GM20000 (cell line): ENCODE data around the gene CDH23.
A peak's percentile ranks its signal among the peaks of the same experiment; 100 is the strongest.

ENCODE experiments used
- DNase-seq: peaks from one replicate; pipeline ENCODE4 v3.0.0; 2012; ENCODE audit warnings: low spot score
- TF ChIP-seq, protein P1 (sequence below): IDR thresholded peaks from 2 replicates; pipeline ENCODE4 v1.5.1; 2012; ENCODE audit warnings: mild to moderate bottlenecking, control low read depth; ENCODE audit errors: extremely low read depth, missing control alignments

Gene CDH23

DNA sequence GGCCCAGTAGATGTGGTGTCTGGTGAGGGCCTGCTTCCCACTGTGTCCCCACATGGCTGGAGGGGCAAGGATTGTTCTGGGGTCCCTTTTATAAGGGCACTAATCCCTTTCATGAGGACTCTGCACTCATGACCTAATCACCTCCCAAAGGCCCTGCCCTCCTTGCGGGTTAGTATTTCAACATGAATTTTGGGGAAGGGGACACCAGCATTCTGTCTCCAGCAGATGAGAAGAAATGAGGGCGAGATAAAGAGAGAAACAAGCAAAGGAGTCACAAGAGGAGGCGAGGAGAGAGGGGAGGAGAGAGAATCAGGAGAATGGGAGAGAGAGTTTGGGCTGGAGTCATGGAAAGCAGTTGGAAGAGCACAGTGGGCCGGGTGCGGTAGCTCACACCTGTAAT lies 239.1 kb downstream of the CDH23 start:
- no peak for DNase-seq
- TF ChIP-seq, protein P1, sequence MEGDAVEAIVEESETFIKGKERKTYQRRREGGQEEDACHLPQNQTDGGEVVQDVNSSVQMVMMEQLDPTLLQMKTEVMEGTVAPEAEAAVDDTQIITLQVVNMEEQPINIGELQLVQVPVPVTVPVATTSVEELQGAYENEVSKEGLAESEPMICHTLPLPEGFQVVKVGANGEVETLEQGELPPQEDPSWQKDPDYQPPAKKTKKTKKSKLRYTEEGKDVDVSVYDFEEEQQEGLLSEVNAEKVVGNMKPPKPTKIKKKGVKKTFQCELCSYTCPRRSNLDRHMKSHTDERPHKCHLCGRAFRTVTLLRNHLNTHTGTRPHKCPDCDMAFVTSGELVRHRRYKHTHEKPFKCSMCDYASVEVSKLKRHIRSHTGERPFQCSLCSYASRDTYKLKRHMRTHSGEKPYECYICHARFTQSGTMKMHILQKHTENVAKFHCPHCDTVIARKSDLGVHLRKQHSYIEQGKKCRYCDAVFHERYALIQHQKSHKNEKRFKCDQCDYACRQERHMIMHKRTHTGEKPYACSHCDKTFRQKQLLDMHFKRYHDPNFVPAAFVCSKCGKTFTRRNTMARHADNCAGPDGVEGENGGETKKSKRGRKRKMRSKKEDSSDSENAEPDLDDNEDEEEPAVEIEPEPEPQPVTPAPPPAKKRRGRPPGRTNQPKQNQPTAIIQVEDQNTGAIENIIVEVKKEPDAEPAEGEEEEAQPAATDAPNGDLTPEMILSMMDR = no peak

DNA sequence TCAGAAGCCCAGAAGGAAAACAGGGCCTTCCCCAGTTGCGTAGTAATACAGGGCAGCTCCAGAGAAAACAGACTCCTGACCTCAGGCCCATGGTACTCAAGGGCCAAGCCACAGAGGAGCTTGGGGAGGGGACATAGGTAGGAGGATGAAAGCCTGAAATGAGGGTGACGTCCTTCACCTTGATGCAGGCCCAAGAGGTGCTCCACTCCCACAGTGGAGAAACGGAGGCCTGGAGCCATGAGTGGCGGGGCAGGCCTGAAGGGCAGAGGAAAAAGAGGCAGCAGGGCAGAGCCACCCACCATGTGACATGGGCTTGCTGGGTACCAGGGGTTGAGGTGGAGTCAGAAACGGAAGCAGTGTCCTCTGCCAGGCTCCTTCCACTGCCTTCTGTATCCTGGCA lies 239.9 kb downstream of the CDH23 start:
- TF ChIP-seq, protein P1 = no peak
- DNase-seq = no peak

DNA sequence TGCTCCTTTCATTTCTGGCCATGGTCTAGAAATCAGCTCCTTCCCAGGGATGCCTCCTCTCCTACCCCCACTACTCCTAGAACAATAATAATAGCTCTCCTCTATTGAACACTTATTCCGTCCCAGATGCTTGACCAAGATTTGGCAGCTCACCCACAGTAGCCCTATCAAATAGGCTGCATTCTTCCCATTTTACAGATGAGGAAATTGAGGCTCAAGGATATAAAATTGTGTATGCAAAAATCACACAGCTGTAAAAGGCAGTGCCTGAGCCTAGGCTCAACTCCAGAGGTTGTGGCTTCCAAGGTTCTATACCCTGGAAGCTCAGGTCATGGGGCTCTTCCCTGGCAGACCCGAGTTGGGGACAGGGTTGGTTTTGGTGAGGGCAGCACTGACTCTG lies 240.6 kb downstream of the CDH23 start:
- DNase-seq = no peak
- TF ChIP-seq, protein P1 = no peak

DNA sequence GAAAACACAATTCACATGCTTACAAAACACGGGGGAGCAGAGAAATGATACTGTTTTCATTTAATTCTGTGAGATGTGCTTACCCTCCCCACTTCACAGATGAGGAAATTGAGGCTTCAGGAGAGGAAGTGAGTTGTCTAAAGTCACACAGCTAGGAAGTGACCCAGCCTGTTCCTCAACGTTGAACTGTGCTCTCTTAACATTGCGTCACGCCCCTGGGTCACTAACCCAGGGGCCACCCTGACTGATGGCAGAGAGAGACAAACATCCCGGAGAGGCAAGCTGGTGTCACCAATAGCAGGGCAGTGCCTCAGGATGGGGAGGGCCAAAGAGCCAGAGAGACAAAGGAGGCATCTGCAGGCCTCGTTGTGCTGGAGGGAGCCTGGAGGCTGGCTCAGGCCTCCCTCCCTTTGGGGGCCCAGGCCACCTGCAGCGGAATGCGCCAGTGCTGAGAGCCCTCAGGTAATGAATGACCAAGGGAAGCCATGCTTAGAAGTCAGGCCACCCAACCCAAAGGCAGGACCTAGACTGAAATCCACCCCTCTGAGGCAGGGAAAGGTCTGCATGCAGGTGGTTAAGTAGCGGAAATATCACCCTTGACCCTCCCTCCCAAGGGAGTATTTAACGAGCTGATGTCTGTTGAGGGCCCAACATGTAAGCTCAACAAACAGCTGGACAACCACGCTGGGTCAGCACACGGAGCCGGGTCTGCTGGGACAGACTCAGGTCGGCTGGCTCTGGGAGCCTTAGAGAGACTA lies 241.5 kb downstream of the CDH23 start:
- TF ChIP-seq, protein P1 = no peak
- peak; percentile 47 for DNase-seq

DNA sequence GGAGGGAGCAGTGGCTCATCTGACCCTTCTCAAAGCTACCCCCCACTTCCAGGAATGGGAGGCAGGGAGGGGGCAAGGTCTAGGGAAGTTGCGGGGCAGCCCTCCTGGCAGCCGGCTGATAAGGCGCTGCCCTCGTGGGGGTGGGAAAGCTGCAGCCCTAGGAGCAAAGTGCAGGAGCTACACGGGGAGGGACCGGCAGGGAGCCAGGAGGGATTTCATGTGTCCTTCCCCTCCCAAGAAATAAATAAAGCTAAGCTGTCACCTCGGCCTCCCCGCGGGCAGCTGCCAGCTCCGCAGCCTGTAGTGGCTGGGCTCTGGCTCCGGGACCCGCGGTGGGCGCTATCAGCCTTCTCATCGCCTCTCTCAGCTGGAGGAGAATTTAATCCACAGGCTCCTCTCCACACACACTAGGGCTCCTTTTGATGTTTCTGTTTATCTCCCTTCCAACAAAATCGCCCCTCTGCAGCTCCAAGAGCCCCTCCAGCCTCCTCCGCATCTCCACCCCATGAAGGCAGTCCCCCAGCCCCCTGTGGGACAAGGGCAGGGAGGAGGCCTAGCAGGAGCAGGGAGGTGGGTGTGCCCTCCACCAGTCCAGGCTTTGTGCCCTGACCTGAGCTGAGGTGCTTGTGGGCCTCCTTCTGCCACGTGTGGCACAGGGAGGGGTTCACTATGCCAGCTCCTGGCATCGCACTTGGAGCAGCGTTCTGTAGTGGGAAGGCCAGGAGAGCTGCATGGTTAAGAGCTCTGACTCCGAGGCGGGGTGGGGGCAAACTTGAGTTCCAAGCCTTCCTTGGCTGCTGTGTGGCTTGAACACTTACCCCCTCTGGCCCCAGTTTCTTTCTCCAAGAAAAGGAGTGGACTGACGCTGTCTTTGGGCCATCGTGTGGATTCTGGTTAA lies 242.4 kb downstream of the CDH23 start:
- no peak for DNase-seq
- TF ChIP-seq, protein P1 = no peak

DNA sequence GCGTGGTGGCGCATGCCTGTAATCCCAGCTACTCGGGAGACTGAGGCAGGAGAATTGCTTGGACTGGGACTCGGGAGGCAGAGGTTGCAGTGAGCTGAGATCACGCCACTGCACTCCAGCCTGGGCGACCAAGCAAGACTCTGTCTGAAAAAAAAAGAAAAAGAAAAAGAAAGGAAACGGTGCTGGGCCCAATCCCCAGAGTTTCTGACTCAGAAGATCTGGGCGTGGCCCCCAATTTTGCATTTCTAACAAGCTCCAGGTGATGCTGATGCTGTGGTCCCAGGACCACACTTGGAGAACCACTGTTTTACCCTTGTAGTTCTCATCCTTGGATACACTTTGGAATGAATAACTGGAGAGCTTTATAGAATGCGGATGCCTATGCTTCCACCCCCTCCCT lies 243.9 kb downstream of the CDH23 start:
- TF ChIP-seq, protein P1 = no peak
- no peak for DNase-seq

DNA sequence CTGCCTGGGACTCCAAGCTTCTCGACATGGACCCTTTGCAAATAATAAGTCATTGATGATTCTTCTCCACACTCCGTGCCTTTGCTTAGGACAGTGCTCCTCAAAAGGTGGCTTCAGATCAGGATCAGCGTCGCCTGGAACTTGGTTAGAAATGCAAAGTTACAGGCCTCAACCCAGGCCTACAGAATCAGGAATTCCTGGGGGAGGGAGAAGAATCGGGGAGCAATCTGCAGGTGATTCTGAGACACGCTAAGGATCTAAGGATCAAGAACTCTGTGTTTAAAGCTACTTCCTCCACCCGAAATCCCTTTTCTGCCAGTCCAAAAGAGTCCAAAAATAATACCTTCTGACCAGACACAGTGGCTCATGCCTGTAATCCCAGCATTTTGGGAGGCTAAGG lies 244.7 kb downstream of the CDH23 start:
- TF ChIP-seq, protein P1 = no peak
- no peak for DNase-seq
